Astrocyte (in vitro differentiated cells and primary cell): ENCODE measurements around the gene ATP2A1. TPM values are rescaled to one million over a fixed set of nuclear protein-coding genes. Genes with fewer than 3 reads are reported as not detected.
A peak's percentile ranks its signal among the peaks of the same experiment; 100 is the strongest.

Experiments used
- DNase-seq: peaks from one replicate; pipeline ENCODE4 v3.0.0-alpha.2; 2010; ENCODE audit warnings: low read depth
- FAIRE-seq: peaks from 2 replicates; lab custom pipeline; 2011; peaks lifted over from hg19 to GRCh38; lab: Jason Lieb, UNC
- H2AFZ ChIP-seq: 2 replicates; pipeline ENCODE4 v1.6.0; 2012; ENCODE audit warnings: low read depth, low read length, inconsistent platforms
- H3K27ac ChIP-seq: 2 replicates; pipeline ENCODE4 v1.5.1; 2011; ENCODE audit warnings: low read depth, low read length, inconsistent platforms
- H3K27me3 ChIP-seq: 2 replicates; pipeline ENCODE4 v1.6.0; 2011; ENCODE audit warnings: low read length, inconsistent platforms; ENCODE audit not compliant: insufficient read depth
- H3K36me3 ChIP-seq: 2 replicates; pipeline ENCODE4 v1.5.1; 2011; ENCODE audit warnings: low read length, inconsistent platforms; ENCODE audit not compliant: insufficient read depth
- H3K4me1 ChIP-seq: 2 replicates; pipeline ENCODE4 v1.5.1; 2011; ENCODE audit warnings: low read length, inconsistent platforms; ENCODE audit not compliant: insufficient read depth
- H3K4me2 ChIP-seq: 2 replicates; pipeline ENCODE4 v1.6.0; 2012; ENCODE audit warnings: low read length, inconsistent platforms
- H3K4me3 ChIP-seq: 2 replicates; pipeline ENCODE4 v1.5.1; 2011; ENCODE audit warnings: low read depth, mild to moderate bottlenecking, low read length, inconsistent platforms; ENCODE audit not compliant: insufficient read depth
- H3K79me2 ChIP-seq: 2 replicates; pipeline ENCODE4 v1.6.0; 2012; ENCODE audit warnings: mild to moderate bottlenecking, low read length, inconsistent platforms; ENCODE audit not compliant: insufficient read depth
- H3K9ac ChIP-seq: 2 replicates; pipeline ENCODE4 v1.6.0; 2012; ENCODE audit warnings: mild to moderate bottlenecking, low read length, inconsistent platforms
- H3K9me3 ChIP-seq: 2 replicates; pipeline ENCODE4 v1.5.1; 2012; ENCODE audit warnings: low read depth, mild to moderate bottlenecking, low read length, inconsistent platforms; ENCODE audit not compliant: insufficient read depth
- H4K20me1 ChIP-seq: 2 replicates; pipeline ENCODE4 v1.6.0; 2012; ENCODE audit warnings: low read length, inconsistent platforms; ENCODE audit not compliant: insufficient read depth
- H3K27ac Mint-ChIP-seq: one replicate; pipeline ENCODE4 v1.8.0; 2021; ENCODE audit warnings: mild to moderate bottlenecking, mixed read lengths; ENCODE audit not compliant: unreplicated experiment
- H3K27me3 Mint-ChIP-seq: one replicate; pipeline ENCODE4 v1.8.0; 2021; ENCODE audit warnings: low read depth, mixed read lengths; ENCODE audit not compliant: unreplicated experiment
- H3K36me3 Mint-ChIP-seq: one replicate; pipeline ENCODE4 v1.8.0; 2021; ENCODE audit warnings: low read depth, mixed read lengths; ENCODE audit not compliant: unreplicated experiment
- H3K4me1 Mint-ChIP-seq: one replicate; pipeline ENCODE4 v1.8.0; 2021; ENCODE audit warnings: low read depth, mixed read lengths; ENCODE audit not compliant: unreplicated experiment
- H3K4me3 Mint-ChIP-seq: one replicate; pipeline ENCODE4 v1.8.0; 2021; ENCODE audit warnings: mild to moderate bottlenecking, moderate library complexity, mixed read lengths; ENCODE audit not compliant: unreplicated experiment
- H3K9me3 Mint-ChIP-seq: one replicate; pipeline ENCODE4 v1.8.0; 2021; ENCODE audit warnings: mild to moderate bottlenecking, mixed read lengths; ENCODE audit not compliant: unreplicated experiment
- CTCF ChIP-seq: IDR thresholded peaks from 2 replicates; pipeline ENCODE4 v1.5.1; 2011; ENCODE audit warnings: low read depth, mild to moderate bottlenecking, inconsistent platforms, low read length, moderate library complexity; ENCODE audit not compliant: insufficient read depth
- EZH2 ChIP-seq: IDR thresholded peaks from 2 replicates; pipeline ENCODE4 v1.6.1; 2012; ENCODE audit warnings: mild to moderate bottlenecking, low read length, inconsistent platforms; ENCODE audit not compliant: insufficient read depth
- total RNA-seq: library from RNA; stranded (reverse); gene quantifications from 2 replicates; pipeline ENCODE4 v1.2.1, GENCODE V29; 2021

ATP2A1 gene
- total RNA-seq, 1 donor from 2014 or later = 2.0 TPM

- H3K4me1 Mint-ChIP-seq = no peaks in the 10 kb centered on the region
- H3K27me3 Mint-ChIP-seq = no peaks in the 10 kb centered on the region
- H3K4me1 ChIP-seq = no peaks in the 10 kb centered on the region
- no peak overlapping the region for H3K4me3 Mint-ChIP-seq
- DNase-seq = peak; percentile 46
- no peaks in the 10 kb centered on the region for H3K36me3 Mint-ChIP-seq
- H3K36me3 ChIP-seq = no peaks in the 10 kb centered on the region
- H3K4me3 ChIP-seq = no peak overlapping the region
- H3K4me2 ChIP-seq = no peak overlapping the region
- H3K27ac ChIP-seq = no peak overlapping the region
- H3K27me3 ChIP-seq = no peaks in the 10 kb centered on the region
- H3K9me3 ChIP-seq = no peaks in the 10 kb centered on the region
- H3K9me3 Mint-ChIP-seq = no peaks in the 10 kb centered on the region
- no peak for FAIRE-seq
- no peak overlapping the region for H3K9ac ChIP-seq
- no peaks in the 10 kb centered on the region for H4K20me1 ChIP-seq
- H3K27ac Mint-ChIP-seq = no peak overlapping the region
- H3K79me2 ChIP-seq = peaks cover 18% of the 10 kb centered on the region
- no peak overlapping the region for H2AFZ ChIP-seq
- TF ChIP-seq EZH2 (no peak), CTCF (no peak)
These were observed 19.9 kb upstream of the ATP2A1 start for GRCh38 chr16:28858421-28858820.

- no peaks in the 10 kb centered on the region for H3K27me3 Mint-ChIP-seq
- Histone ChIP-seq H3K9me3 (no peaks in the 10 kb centered on the region), H3K4me3 (no peak overlapping the region), H3K4me2 (no peak overlapping the region), H3K27me3 (no peaks in the 10 kb centered on the region), H4K20me1 (peaks cover 3% of the 10 kb centered on the region), H3K9ac (no peak overlapping the region), H2AFZ (no peak overlapping the region), H3K27ac (no peak overlapping the region), H3K79me2 (peaks cover 27% of the 10 kb centered on the region), H3K36me3 (no peaks in the 10 kb centered on the region), H3K4me1 (peaks cover under 1% of the 10 kb centered on the region)
- H3K4me1 Mint-ChIP-seq = no peaks in the 10 kb centered on the region
- no peak for TF ChIP-seq EZH2
- no peak for TF ChIP-seq CTCF
- H3K27ac Mint-ChIP-seq = no peak overlapping the region
- H3K4me3 Mint-ChIP-seq = no peak overlapping the region
- FAIRE-seq (no peak), DNase-seq (no peak)
- H3K36me3 Mint-ChIP-seq = no peaks in the 10 kb centered on the region
- no peaks in the 10 kb centered on the region for H3K9me3 Mint-ChIP-seq
These were observed 19.0 kb upstream of the ATP2A1 start for GRCh38 chr16:28859326-28859725.

- H3K36me3 ChIP-seq = peaks cover 6% of the 10 kb centered on the region
- Mint-ChIP-seq H3K36me3 (no peaks in the 10 kb centered on the region), H3K4me1 (peaks cover 9% of the 10 kb centered on the region), H3K27ac (peak overlapping the region; percentile 97), H3K9me3 (no peaks in the 10 kb centered on the region), H3K4me3 (peak overlapping the region; percentile 96), H3K27me3 (no peaks in the 10 kb centered on the region)
- TF ChIP-seq EZH2 = no peak
- no peak for TF ChIP-seq CTCF
- H3K79me2 ChIP-seq = peaks cover 49% of the 10 kb centered on the region
- peak overlapping the region; percentile 95 for H3K4me2 ChIP-seq
- peak overlapping the region; percentile 93 for H3K4me3 ChIP-seq
- no peaks in the 10 kb centered on the region for H3K27me3 ChIP-seq
- peak overlapping the region; percentile 96 for H3K9ac ChIP-seq
- H3K27ac ChIP-seq = peak overlapping the region; percentile 93
- DNase-seq (peak; percentile 58), FAIRE-seq (no peak)
- H2AFZ ChIP-seq = peak overlapping the region; percentile 97
- peaks cover 10% of the 10 kb centered on the region for H3K4me1 ChIP-seq
- peaks cover 22% of the 10 kb centered on the region for H4K20me1 ChIP-seq
- no peaks in the 10 kb centered on the region for H3K9me3 ChIP-seq
These were observed 14.1 kb upstream of the ATP2A1 start for GRCh38 chr16:28863929-28864793.
